Astrocyte (in vitro differentiated cells and primary cell): ENCODE results near the gene FGD2.

Experiments
- CTCF ChIP-seq: IDR thresholded peaks from 2 replicates; pipeline ENCODE4 v1.5.1; 2011; ENCODE audit warnings: low read depth, mild to moderate bottlenecking, inconsistent platforms, low read length, moderate library complexity; ENCODE audit not compliant: insufficient read depth
- EZH2 ChIP-seq: IDR thresholded peaks from 2 replicates; pipeline ENCODE4 v1.6.1; 2012; ENCODE audit warnings: mild to moderate bottlenecking, low read length, inconsistent platforms; ENCODE audit not compliant: insufficient read depth

GRCh38 chr6:37058084-37058586, 52.7 kb downstream of the FGD2 start:
- TF ChIP-seq EZH2 (no peak), CTCF (no peak)
